DND-41 (cell line): ENCODE measurements around the gene ZNHIT6.
"Not testable (repeated sequence)": the region's sequence is repeated elsewhere in the genome, so short reads cannot be mapped to it uniquely, and the experiment has no call there.

Experiments
- ATAC-seq: fragments of 200-7000 bp; cut with Tn5 transposase; 3 replicates; pipeline ENCODE4 v1.9.1; 2021; ENCODE audit warnings: low read depth; ENCODE audit not compliant: insufficient read depth
- DNase-seq: peaks from one replicate; pipeline ENCODE4 v3.0.0-alpha.2; 2020
- H2AFZ ChIP-seq: 2 replicates; pipeline ENCODE4 v1.6.0; 2012; ENCODE audit warnings: low read depth, low read length
- H3K27ac ChIP-seq: 2 replicates; pipeline ENCODE4 v1.5.1; 2012; ENCODE audit warnings: low read length, inconsistent platforms
- H3K27me3 ChIP-seq: fragments of 200-600 bp; sonication (generic); 2 replicates; pipeline ENCODE4 v1.6.0; 2012; ENCODE audit warnings: low read length, mild to moderate bottlenecking, inconsistent platforms; ENCODE audit not compliant: insufficient read depth, poor library complexity
- H3K36me3 ChIP-seq: 2 replicates; pipeline ENCODE4 v1.5.1; 2012; ENCODE audit warnings: low read length, inconsistent platforms; ENCODE audit not compliant: insufficient read depth
- H3K4me1 ChIP-seq: 2 replicates; pipeline ENCODE4 v1.5.1; 2012; ENCODE audit warnings: mild to moderate bottlenecking, low read length; ENCODE audit not compliant: insufficient read depth
- H3K4me2 ChIP-seq: 2 replicates; pipeline ENCODE4 v1.6.0; 2012; ENCODE audit warnings: mild to moderate bottlenecking, moderate library complexity, low read length, inconsistent platforms; ENCODE audit not compliant: insufficient read depth
- H3K4me3 ChIP-seq, 2 experiments: fragments of 200-600 bp in 1 of 2; shearing (Covaris generic) in 1 of 2; 2 replicates each; pipeline ENCODE4 v1.5.1; 2012 to 2016; ENCODE audit warnings: inconsistent platforms in 2 of 2, low read length in 2 of 2, mild to moderate bottlenecking in 2 of 2, low read depth in 1 of 2, moderate library complexity in 1 of 2
- H3K79me2 ChIP-seq: 2 replicates; pipeline ENCODE4 v1.6.0; 2012; ENCODE audit warnings: low read length, inconsistent platforms; ENCODE audit not compliant: insufficient read depth
- H3K9ac ChIP-seq: 2 replicates; pipeline ENCODE4 v1.6.0; 2012; ENCODE audit warnings: low read depth, mild to moderate bottlenecking, inconsistent platforms, low read length, moderate library complexity
- H3K9me3 ChIP-seq: 2 replicates; pipeline ENCODE4 v1.5.1; 2012; ENCODE audit warnings: low read length, moderate library complexity, mild to moderate bottlenecking, inconsistent platforms; ENCODE audit not compliant: insufficient read depth, severe bottlenecking
- H4K20me1 ChIP-seq: 2 replicates; pipeline ENCODE4 v1.6.0; 2012; ENCODE audit warnings: low read length; ENCODE audit not compliant: insufficient read depth
- CTCF ChIP-seq: IDR thresholded peaks from 2 replicates; pipeline ENCODE4 v1.5.1; 2012; ENCODE audit warnings: borderline replicate concordance, low read length, moderate library complexity, mild to moderate bottlenecking; ENCODE audit not compliant: poor library complexity, severe bottlenecking; ENCODE audit errors: extremely low read depth
- EZH2 ChIP-seq: IDR thresholded peaks from 3 replicates; pipeline ENCODE4 v1.6.1; 2012; ENCODE audit warnings: borderline replicate concordance, low read depth, mild to moderate bottlenecking, moderate library complexity, low read length, inconsistent platforms; ENCODE audit not compliant: severe bottlenecking

Gene ZNHIT6

GRCh38 chr1:85649591-85649990 lies 58.6 kb downstream of the ZNHIT6 start:
- no peak overlapping the region for H2AFZ ChIP-seq
- no peaks in the 10 kb centered on the region for H3K79me2 ChIP-seq
- no peak overlapping the region for H3K4me3 ChIP-seq
- no peak overlapping the region for H3K27ac ChIP-seq
- no peak for DNase-seq
- H3K4me1 ChIP-seq: no peaks in the 10 kb centered on the region
- peaks cover 8% of the 10 kb centered on the region for H3K9me3 ChIP-seq
- no peak for TF ChIP-seq EZH2
- TF ChIP-seq CTCF: no peak
- peaks cover 60% of the 10 kb centered on the region for H3K36me3 ChIP-seq
- no peak for ATAC-seq
- no peak overlapping the region for H3K4me2 ChIP-seq
- no peaks in the 10 kb centered on the region for H3K27me3 ChIP-seq
- no peaks in the 10 kb centered on the region for H4K20me1 ChIP-seq
- no peak overlapping the region for H3K9ac ChIP-seq

DNA sequence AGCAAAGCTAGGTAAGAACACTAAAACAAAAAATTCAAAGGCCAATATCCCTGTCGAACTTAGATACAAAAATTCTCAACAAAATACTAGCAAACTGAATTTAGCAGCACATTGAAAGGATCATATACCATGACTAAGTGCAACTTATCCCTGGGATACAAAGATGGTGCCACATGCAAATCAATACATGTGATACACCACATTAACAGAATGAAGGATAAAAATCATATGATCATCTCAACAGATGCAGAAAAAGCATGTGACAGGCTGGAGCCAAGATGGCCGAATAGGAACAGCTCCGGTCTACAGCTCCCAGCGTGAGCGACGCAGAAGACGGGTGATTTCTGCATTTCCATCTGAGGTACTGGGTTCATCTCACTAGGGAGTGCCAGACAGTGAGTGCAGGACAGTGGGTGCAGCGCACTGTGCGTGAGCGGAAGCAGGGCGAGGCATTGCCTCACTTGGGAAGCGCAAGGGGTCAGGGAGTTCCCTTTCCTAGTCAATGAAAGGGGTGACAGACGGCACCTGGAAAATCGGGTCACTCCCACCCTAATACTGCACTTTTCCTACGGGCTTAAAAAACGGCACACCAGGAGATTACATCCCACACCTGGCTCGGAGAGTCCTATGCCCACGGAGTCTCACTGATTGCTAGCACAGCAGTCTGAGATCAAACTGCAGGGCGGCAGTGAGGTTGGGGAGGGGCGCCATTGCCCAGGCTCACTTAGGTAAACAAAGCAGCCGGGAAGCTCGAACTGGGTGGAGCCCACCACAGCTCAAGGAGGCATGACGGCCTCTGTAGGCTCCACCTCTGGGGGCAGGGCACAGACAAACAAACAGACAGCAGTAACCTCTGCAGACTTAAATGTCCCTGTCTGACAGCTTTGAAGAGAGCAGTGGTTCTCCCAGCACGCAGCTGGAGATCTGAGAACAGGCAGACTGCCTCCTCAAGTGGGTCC lies 66.4 kb downstream of the ZNHIT6 start:
- H3K4me3 ChIP-seq, ATAC-seq, DNase-seq, H2AFZ ChIP-seq, H3K27me3 ChIP-seq, H3K9ac ChIP-seq, H3K27ac ChIP-seq, H3K4me1 ChIP-seq, H3K4me2 ChIP-seq, H3K79me2 ChIP-seq, H4K20me1 ChIP-seq: not testable (repeated sequence)
- H3K36me3 ChIP-seq: peaks cover 22% of the 10 kb centered on the region
- H3K9me3 ChIP-seq: peaks cover 23% of the 10 kb centered on the region

DNA sequence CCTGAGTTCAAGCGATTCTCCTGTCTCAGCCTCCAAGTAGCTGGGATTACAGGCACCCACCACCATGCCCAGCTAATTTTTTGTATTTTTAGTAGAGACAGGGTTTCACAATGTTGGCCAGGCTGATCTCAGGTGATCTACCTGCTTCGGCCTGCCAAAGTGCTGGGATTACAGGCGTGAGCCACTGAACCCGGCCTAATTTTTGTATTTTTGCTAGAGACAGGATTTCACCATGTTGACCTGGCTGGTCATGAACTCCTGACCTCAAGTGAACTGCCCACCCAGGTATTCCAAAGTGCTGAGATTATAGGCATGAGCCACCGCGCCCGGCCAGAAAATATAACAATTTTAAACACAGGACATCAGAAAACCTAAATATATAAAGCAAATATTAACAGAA lies 68.3 kb downstream of the ZNHIT6 start:
- not testable (repeated sequence) for H3K9ac ChIP-seq, H3K27me3 ChIP-seq, DNase-seq, ATAC-seq, H3K4me1 ChIP-seq, H3K27ac ChIP-seq, H3K4me2 ChIP-seq, H2AFZ ChIP-seq, H3K79me2 ChIP-seq, H3K4me3 ChIP-seq, H4K20me1 ChIP-seq
- H3K36me3 ChIP-seq: peaks cover 32% of the 10 kb centered on the region
- H3K9me3 ChIP-seq: peaks cover 23% of the 10 kb centered on the region

DNA sequence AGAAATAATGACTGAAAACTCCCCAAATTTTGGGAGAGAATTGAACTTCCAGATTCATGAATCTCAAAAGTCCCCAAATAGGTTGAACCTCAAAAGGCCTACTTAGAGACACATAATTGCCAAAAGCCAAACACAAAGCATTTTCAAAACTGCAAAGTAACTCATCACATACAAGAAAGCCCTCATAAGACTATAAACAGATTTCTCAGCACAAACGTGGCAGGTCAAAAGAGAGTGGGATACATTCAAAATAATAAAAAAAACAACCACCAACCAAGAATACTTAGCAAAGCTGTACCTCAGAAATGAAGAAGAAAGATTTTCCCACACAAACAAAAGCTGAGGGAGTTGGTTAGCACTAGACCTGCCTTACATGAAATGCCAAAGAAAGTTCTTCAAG lies 69.8 kb downstream of the ZNHIT6 start:
- Histone ChIP-seq H3K4me2 (no peak overlapping the region), H3K27ac (no peak overlapping the region), H3K9ac (no peak overlapping the region), H3K4me3 (no peak overlapping the region), H3K36me3 (peaks cover 32% of the 10 kb centered on the region), H3K9me3 (peaks cover 23% of the 10 kb centered on the region), H4K20me1 (no peaks in the 10 kb centered on the region), H2AFZ (no peak overlapping the region), H3K27me3 (no peaks in the 10 kb centered on the region), H3K79me2 (0 out of 2 replicates have a peak, but pooled peaks cover 2% of the 10 kb centered on the region), H3K4me1 (no peaks in the 10 kb centered on the region)
- DNase-seq (no peak), ATAC-seq (no peak)
- TF ChIP-seq EZH2 (no peak), CTCF (no peak)
